Sigmoid colon (tissue), 4 donors: Measurements from ENCODE around the gene CTXND1.

Experiments used
- CTCF ChIP-seq, 4 experiments: fragments of 450-650 bp in 3 of 4; fragments of 200-600 bp in 1 of 4; IDR thresholded peaks; one replicate each; pipeline ENCODE4 v1.5.1; 2016 to 2019; ENCODE audit warnings: antibody characterized with exemption in 4 of 4, mild to moderate bottlenecking in 3 of 4, moderate library complexity in 2 of 4
- POLR2A ChIP-seq, 2 donors: fragments of 450-650 bp; IDR thresholded peaks; one replicate each; pipeline ENCODE4 v1.6.1; 2016; ENCODE audit warnings: antibody characterized with exemption in 2 of 2, mild to moderate bottlenecking in 2 of 2, moderate library complexity in 2 of 2
- POLR2AphosphoS5 ChIP-seq, 4 donors: sonication (generic); formaldehyde crosslinking; IDR thresholded peaks; one replicate each; pipeline ENCODE4 v1.6.1; 2017; ENCODE audit warnings: antibody characterized with exemption in 4 of 4

- TF ChIP-seq CTCF (IDR thresholded peaks at IDR 0.05) (no peak), POLR2A (IDR thresholded peaks at IDR 0.05) (no peak), POLR2AphosphoS5 (IDR thresholded peaks at IDR 0.05) (no peak)
These were observed 60.8 kb downstream of the CTXND1 start for GRCh38 chr15:80191198-80191597.
